HG03139 (cell line): ENCODE data around the gene RUFY2.
"Not testable (repeated sequence)": the region's sequence is repeated elsewhere in the genome, so short reads cannot be mapped to it uniquely, and the experiment has no call there.

ENCODE experiments used
- ATAC-seq: cut with Tn5 transposase; IDR thresholded peaks from one replicate; pipeline ENCODE4 v1.9.1; 2021; ENCODE audit not compliant: unreplicated experiment

RUFY2 gene, protein sequence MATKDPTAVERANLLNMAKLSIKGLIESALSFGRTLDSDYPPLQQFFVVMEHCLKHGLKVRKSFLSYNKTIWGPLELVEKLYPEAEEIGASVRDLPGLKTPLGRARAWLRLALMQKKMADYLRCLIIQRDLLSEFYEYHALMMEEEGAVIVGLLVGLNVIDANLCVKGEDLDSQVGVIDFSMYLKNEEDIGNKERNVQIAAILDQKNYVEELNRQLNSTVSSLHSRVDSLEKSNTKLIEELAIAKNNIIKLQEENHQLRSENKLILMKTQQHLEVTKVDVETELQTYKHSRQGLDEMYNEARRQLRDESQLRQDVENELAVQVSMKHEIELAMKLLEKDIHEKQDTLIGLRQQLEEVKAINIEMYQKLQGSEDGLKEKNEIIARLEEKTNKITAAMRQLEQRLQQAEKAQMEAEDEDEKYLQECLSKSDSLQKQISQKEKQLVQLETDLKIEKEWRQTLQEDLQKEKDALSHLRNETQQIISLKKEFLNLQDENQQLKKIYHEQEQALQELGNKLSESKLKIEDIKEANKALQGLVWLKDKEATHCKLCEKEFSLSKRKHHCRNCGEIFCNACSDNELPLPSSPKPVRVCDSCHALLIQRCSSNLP

GRCh38 chr10:68406815-68407548 is at the start of gene RUFY2:
TSS of gene RUFY2 (minus strand) at chr10:68407277. CDS start at chr10:68407189, 88 bp downstream.
- peak; percentile 93 for ATAC-seq

GRCh38 chr10:68449698-68450097 is 42.6 kb upstream of the RUFY2 start:
- not testable (repeated sequence) for ATAC-seq

- ATAC-seq, result no peak
Observed at GRCh38 chr10:68446179-68446578, 39.1 kb upstream of the RUFY2 start.

DNA sequence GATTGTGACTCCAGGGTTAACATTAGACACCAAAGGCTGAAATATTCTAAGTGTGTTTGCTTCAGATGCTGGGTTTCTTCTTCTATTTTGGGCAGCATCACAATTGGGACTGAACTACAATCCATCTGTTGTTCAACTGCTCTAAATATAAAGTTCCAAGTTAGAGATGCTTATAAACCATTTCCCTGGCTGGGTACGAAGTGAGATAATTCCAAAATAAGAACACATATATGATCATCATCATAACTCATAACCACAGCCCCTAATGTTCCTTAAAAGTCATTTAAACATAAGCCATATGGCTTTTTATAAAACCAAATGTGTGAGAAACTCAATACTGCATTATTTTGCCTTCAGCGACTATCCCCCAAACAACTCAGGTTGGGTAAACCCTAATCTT is 35.9 kb upstream of the RUFY2 start:
- no peak for ATAC-seq

GRCh38 chr10:68440898-68441297 is 33.8 kb upstream of the RUFY2 start:
- no peak for ATAC-seq

GRCh38 chr10:68435803-68436202 is 28.7 kb upstream of the RUFY2 start:
- ATAC-seq, result no peak

DNA sequence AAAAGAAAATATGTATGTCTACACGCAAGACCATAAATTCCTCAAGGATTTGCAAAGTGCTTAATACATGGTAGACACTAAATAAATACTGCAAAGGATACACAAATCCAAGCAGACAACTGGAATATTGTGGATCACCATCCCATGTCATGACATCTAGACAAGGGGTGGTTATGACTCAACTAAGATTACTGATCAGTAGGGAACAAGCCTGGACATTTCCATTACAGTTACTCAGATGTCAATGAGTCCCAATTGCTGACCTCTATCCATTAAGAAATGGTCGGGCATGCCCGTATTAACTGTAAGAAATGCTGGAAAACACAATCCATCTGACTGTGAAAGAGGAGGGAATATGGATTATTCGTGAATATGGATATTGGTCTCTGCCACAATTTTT is 27.6 kb upstream of the RUFY2 start:
- no peak for ATAC-seq

GRCh38 chr10:68428396-68429104 is 21.5 kb upstream of the RUFY2 start:
- no peak for ATAC-seq

DNA sequence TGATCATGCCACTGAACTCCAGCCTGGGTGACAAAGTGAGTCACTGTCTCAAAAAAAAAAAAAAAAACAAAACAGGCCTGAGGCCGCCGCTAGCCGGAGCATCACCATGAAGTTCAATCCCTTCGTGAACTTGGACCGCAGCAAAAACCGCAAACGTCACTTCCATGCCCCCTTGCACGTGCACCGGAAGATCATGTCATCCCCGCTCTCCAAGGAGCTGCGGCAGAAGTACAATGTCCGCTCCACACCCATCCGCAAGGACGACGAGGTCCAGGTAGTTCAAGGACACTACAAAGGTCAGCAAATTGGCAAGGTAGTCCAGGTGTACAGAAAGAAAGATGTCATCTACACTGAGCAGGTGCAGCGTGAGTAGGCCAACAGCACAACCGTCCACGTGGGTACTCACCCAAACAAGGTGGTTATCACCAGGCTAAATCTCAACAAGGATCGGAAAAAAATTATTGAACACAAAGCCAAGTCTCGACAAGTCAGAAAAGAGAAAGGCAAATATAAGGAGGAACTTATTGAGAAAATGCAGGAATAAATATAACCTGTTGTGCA is 17.5 kb upstream of the RUFY2 start:
- no peak for ATAC-seq

GRCh38 chr10:68423522-68423921 is 16.4 kb upstream of the RUFY2 start:
- ATAC-seq, result no peak

- ATAC-seq, result no peak
Observed at GRCh38 chr10:68419376-68419775, 12.3 kb upstream of the RUFY2 start.

DNA sequence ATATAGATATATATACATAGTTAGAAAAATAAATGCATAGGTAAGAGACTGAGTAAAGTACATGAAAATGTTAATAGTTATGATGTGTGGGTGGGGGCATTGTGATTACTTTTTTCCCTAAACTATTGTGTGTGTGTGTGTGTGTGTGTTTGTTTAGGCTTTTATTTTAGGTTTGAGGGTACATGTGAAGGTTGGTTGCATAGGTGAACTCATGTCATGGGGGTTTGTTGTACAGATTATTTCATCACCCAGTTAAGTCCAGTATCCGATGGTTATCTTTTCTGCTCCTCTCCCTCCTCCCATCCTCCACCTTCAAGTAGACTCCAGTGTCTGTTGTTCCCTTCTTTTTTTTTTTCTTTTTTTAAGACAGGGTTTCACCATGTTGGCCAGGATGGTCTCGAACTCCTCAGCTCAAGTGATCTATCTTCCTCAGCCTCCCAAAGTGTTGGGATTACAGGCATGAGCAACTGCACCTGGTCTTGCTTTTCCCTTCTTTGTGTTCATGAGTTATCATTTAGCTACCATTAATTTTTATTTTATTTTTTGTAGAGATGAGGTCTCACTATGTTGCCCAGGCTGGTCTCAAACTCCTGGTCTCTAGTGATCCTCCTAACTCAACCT is 1.9 kb upstream of the RUFY2 start:
- no peak for ATAC-seq

GRCh38 chr10:68406111-68406814 is 814 bp downstream of the RUFY2 start:
- peak; percentile 32 for ATAC-seq

DNA sequence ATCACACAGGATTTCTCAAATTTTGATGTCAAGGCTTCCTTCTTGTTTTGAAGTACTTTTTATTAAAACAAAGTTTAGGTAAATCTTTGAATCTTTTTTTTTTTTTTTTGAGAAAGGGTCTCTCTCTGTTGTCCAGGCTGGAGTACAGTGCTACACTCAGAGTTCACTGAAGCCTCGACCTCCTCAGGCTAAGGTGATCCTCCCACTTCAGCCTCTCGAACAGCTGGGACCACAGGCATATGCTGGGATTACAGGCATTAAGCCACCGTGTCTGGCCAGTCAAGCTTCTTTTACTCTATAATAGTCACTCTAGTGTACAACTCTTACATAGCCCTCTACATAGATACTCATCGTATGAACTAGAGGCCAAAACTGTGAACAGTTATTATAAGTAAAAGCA is 3.4 kb downstream of the RUFY2 start:
- no peak for ATAC-seq

GRCh38 chr10:68402276-68402675 is 4.8 kb downstream of the RUFY2 start:
- no peak for ATAC-seq

DNA sequence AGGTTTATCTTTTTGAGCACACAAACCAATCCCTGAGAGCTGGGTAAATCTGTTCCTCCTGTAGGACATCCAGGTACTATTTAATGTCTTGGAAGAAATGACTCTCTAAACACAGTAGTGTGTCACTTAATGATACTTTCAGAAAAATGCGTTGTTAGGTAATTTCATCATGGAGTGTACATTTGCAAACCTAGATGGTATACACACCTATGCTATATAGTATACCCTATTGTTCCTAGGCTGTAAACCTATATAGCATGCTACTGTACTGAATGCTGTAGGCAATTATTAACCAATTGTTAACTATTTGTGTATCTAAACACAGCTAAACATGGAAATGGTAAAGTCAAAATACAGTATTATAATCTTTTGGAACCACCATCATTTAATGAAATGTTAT is 10.1 kb downstream of the RUFY2 start:
- ATAC-seq, result no peak

DNA sequence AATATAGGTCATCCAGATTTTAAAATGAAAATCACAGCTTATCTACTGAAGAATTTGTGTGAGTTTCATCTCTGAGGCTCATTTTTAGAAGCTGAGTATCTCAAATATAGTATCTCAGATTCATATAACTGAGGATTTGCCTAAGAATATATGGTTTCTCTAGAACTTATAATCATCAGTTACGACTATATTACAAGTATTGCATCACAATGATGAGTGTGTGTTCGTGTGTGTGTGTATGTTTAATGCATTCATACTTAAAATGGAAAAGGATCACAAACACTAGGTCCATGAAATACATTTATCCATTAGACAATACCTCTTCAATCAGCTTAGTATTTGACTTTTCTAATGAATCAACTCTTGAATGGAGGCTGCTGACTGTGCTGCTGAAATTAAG is 21.3 kb downstream of the RUFY2 start:
- no peak for ATAC-seq

DNA sequence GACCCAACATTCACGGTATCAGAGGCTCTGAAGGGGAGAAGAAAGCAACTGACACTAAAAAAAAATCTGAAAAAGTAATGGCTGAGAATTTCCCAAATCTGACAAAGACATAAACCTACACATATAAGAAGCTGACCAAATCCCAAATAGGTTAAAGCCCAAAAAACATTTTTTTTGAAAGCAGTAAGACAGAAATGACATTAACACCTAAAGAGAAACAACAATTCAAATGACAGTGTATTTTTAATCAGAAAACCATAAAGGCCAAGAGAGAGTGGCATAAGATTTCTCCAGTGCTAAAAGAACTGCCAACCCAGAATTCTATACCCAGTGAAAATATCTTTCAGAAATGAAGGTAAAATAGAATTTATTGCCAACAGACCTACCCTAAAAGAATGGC is 35.5 kb downstream of the RUFY2 start:
- ATAC-seq, result no peak

- ATAC-seq, result no peak
Observed at GRCh38 chr10:68367121-68367520, 40.0 kb downstream of the RUFY2 start.

DNA sequence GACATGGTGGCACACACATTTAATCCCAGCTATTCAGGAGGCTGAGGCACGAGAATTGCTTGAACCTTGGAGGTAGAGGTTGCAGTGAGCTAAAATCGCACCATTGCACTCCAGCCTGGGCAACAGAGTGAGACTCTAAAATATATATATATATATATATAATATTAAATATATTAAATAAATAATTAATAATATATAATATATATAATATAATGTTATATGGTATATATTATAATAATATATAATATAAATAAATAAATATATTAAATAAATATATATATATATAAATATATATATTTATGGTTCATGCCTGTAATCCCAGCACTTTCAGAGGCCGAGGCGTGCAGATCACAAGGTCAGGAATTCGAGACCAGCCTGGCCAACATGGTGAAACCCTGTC is 40.5 kb downstream of the RUFY2 start:
- no peak for ATAC-seq
